H1 (cell line): Measurements from ENCODE around the gene PDXDC1. TPM values are rescaled to one million over a fixed set of nuclear protein-coding genes. Genes with fewer than 3 reads are reported as not detected.
"Not testable (repeated sequence)": the region's sequence is repeated elsewhere in the genome, so short reads cannot be mapped to it uniquely, and the experiment has no call there.

ENCODE experiments used
- CTCF ChIA-PET: fragments of 300-600 bp; sonication (Branson Sonifier 250); formaldehyde crosslinking; loops from one replicate; lab custom pipeline; 2021; ENCODE audit not compliant: partially characterized antibody; lab: Charles Lee
- POLR2A ChIA-PET: fragments of 300-600 bp; sonication (Branson Sonifier 250); formaldehyde crosslinking; loops from one replicate; lab custom pipeline; 2021; ENCODE audit warnings: inconsistent platforms; ENCODE audit not compliant: partially characterized antibody; lab: Charles Lee
- DNase-seq, 2 experiments: peaks; one replicate each; pipeline versions ENCODE4 v3.0.0 to v3.0.0-alpha.2; 2010 to 2022; ENCODE audit warnings: low spot score in 2 of 2, low read depth in 1 of 2, mixed read lengths in 1 of 2
- FAIRE-seq: peaks from 2 replicates; lab custom pipeline; 2011; peaks lifted over from hg19 to GRCh38; lab: Jason Lieb, UNC
- H2AFZ ChIP-seq: 2 replicates; pipeline ENCODE4 v1.8.1; 2012; ENCODE audit warnings: low read length, inconsistent platforms
- H2AK5ac ChIP-seq: 2 replicates; pipeline ENCODE4 v1.6.1; 2013; ENCODE audit warnings: low read depth, low read length
- H2BK120ac ChIP-seq: replicated peaks from 2 replicates; pipeline ENCODE3; 2013; ENCODE audit warnings: low read depth, low read length, inconsistent platforms
- H2BK12ac ChIP-seq: 2 replicates; pipeline ENCODE4 v1.6.1; 2013; ENCODE audit warnings: low read depth, low read length
- H2BK15ac ChIP-seq: 2 replicates; pipeline ENCODE4 v1.6.1; 2013; ENCODE audit warnings: low read length
- H2BK20ac ChIP-seq: 2 replicates; pipeline ENCODE4 v1.6.1; 2013; ENCODE audit warnings: low read length
- H2BK5ac ChIP-seq: 2 replicates; pipeline ENCODE4 v1.6.1; 2013; ENCODE audit warnings: low read depth, low read length
- H3K14ac ChIP-seq: 2 replicates; pipeline ENCODE4 v1.6.1; 2013; ENCODE audit warnings: inconsistent platforms; ENCODE audit not compliant: insufficient read length
- H3K18ac ChIP-seq: 2 replicates; pipeline ENCODE4 v1.6.1; 2013; ENCODE audit warnings: low read length; ENCODE audit errors: extremely low read depth
- H3K23ac ChIP-seq: 2 replicates; pipeline ENCODE4 v1.6.1; 2013; ENCODE audit warnings: inconsistent platforms; ENCODE audit not compliant: insufficient read length
- H3K23me2 ChIP-seq: 2 replicates; pipeline ENCODE4 v1.6.1; 2013; ENCODE audit warnings: low read depth, low read length
- H3K27ac ChIP-seq: 2 replicates; pipeline ENCODE4 v1.6.1; 2011; ENCODE audit warnings: low read depth, low read length, inconsistent platforms
- H3K27me3 ChIP-seq, 4 experiments: replicated peaks in 1 of 4; 1 replicate in 1 of 4; 2 replicates in 3 of 4; pipeline versions ENCODE4 v1.6.1 to v1.8.1; 2011 to 2013; ENCODE audit warnings: low read length in 3 of 4, mild to moderate bottlenecking in 3 of 4, inconsistent platforms in 2 of 4, mixed read lengths in 2 of 4, moderate library complexity in 1 of 4; ENCODE audit not compliant: control insufficient read depth in 3 of 4, insufficient read depth in 3 of 4; ENCODE audit errors: extremely low read depth in 1 of 4
- H3K36me3 ChIP-seq, 4 experiments: 2 replicates each; pipeline versions ENCODE4 v1.6.1 to v1.8.1; 2011 to 2013; ENCODE audit warnings: mild to moderate bottlenecking in 4 of 4, low read length in 3 of 4, moderate library complexity in 2 of 4, control low read depth in 1 of 4, inconsistent platforms in 1 of 4; ENCODE audit not compliant: insufficient read depth in 4 of 4, control insufficient read depth in 2 of 4
- H3K4ac ChIP-seq: replicated peaks from 2 replicates; pipeline ENCODE3; 2013; ENCODE audit warnings: low read length, low read depth, mixed read lengths, inconsistent platforms; ENCODE audit not compliant: insufficient read length
- H3K4me1 ChIP-seq, 4 experiments: replicated peaks in 1 of 4; 1 replicate in 1 of 4; 2 replicates in 3 of 4; pipeline versions ENCODE4 v1.6.1 to v1.8.1; 2011 to 2013; ENCODE audit warnings: low read length in 3 of 4, inconsistent platforms in 2 of 4, mixed read lengths in 1 of 4; ENCODE audit not compliant: insufficient read depth in 4 of 4, control insufficient read depth in 3 of 4
- H3K4me2 ChIP-seq, 2 experiments: 2 replicates each; pipeline versions ENCODE4 v1.6.1 to v1.8.1; 2011 to 2013; ENCODE audit warnings: low read depth in 2 of 2, low read length in 2 of 2, control low read depth in 1 of 2, inconsistent platforms in 1 of 2, mild to moderate bottlenecking in 1 of 2; ENCODE audit not compliant: insufficient read depth in 1 of 2
- H3K4me3 ChIP-seq, 4 experiments: fragments of 200-600, 300-600 bp in 1 of 4; sonication (generic), shearing (Covaris generic), sonication (Bioruptor Twin) in 1 of 4; 2 replicates each; pipeline versions ENCODE4 v1.5.1 to v1.8.1; 2011 to 2016; ENCODE audit warnings: low read length in 4 of 4, low read depth in 3 of 4, control low read depth in 2 of 4, inconsistent platforms in 2 of 4, mild to moderate bottlenecking in 2 of 4, mixed read lengths in 1 of 4, moderate library complexity in 1 of 4; ENCODE audit not compliant: insufficient read depth in 2 of 4; ENCODE audit errors: extremely low read depth in 1 of 4
- H3K56ac ChIP-seq: replicated peaks from 2 replicates; pipeline ENCODE3; 2013; ENCODE audit warnings: low read depth, mild to moderate bottlenecking, mixed read lengths, low read length, inconsistent platforms; ENCODE audit not compliant: insufficient read length
- H3K79me1 ChIP-seq: 2 replicates; pipeline ENCODE4 v1.6.1; 2013; ENCODE audit warnings: low read depth, low read length, control low read depth
- H3K79me2 ChIP-seq, 2 experiments: 2 replicates each; pipeline versions ENCODE4 v1.6.1 to v1.8.1; 2012 to 2013; ENCODE audit warnings: low read length in 2 of 2, mild to moderate bottlenecking in 2 of 2, inconsistent platforms in 1 of 2; ENCODE audit not compliant: insufficient read depth in 2 of 2, control insufficient read depth in 1 of 2
- H3K9ac ChIP-seq, 4 experiments: replicated peaks in 1 of 4; 1 replicate in 1 of 4; 2 replicates in 3 of 4; pipeline versions ENCODE4 v1.6.1 to v1.8.1; 2011 to 2013; ENCODE audit warnings: low read depth in 3 of 4, low read length in 3 of 4, control low read depth in 2 of 4, mild to moderate bottlenecking in 2 of 4, moderate library complexity in 2 of 4, inconsistent platforms in 1 of 4; ENCODE audit errors: extremely low read depth in 1 of 4
- H3K9me3 ChIP-seq, 2 experiments: 2 replicates each; pipeline versions ENCODE4 v1.6.1 to v1.8.1; 2012 to 2013; ENCODE audit warnings: mild to moderate bottlenecking in 2 of 2, moderate library complexity in 2 of 2, control low read depth in 1 of 2, inconsistent platforms in 1 of 2, low read depth in 1 of 2, low read length in 1 of 2, mixed read lengths in 1 of 2; ENCODE audit not compliant: insufficient read depth in 2 of 2
- H4K20me1 ChIP-seq, 2 experiments: replicated peaks in 1 of 2; 2 replicates each; pipeline versions ENCODE3 to v1.8.1; 2011 to 2013; ENCODE audit warnings: inconsistent platforms in 2 of 2, low read length in 2 of 2, mild to moderate bottlenecking in 1 of 2; ENCODE audit not compliant: insufficient read depth in 2 of 2, control insufficient read depth in 1 of 2
- H4K5ac ChIP-seq: 2 replicates; pipeline ENCODE4 v1.6.1; 2013; ENCODE audit warnings: low read length, low read depth, mixed read lengths, inconsistent platforms; ENCODE audit not compliant: insufficient read length
- H4K8ac ChIP-seq: 2 replicates; pipeline ENCODE4 v1.8.0; 2013; ENCODE audit warnings: mild to moderate bottlenecking, moderate library complexity, low read length, inconsistent platforms; ENCODE audit not compliant: insufficient read depth; ENCODE audit errors: extremely low read depth
- H4K91ac ChIP-seq: replicated peaks from 2 replicates; pipeline ENCODE3; 2013; ENCODE audit warnings: low read length, mixed read lengths, inconsistent platforms; ENCODE audit not compliant: insufficient read length
- WGBS, 2 experiments: shearing (Covaris generic) in 1 of 2; methylation state at CpG; one replicate each; pipeline versions ENCODE4 v1.1.6 to v1.1.7; 2013 to 2015; ENCODE audit warnings: low lambda C conversion rate in 2 of 2, mixed read lengths in 2 of 2, inconsistent platforms in 1 of 2, low coverage in 1 of 2, missing lambda C conversion rate in 1 of 2; ENCODE audit not compliant: insufficient replicate concordance in 2 of 2, insufficient coverage in 1 of 2, insufficient read length in 1 of 2; ENCODE audit errors: extremely low coverage in 1 of 2, missing lambda C conversion rate in 1 of 2; 5-methylcytosine and 5-hydroxymethylcytosine counted together
- polyA plus RNA-seq, 7 experiments: library from polyadenylated mRNA; depleted of rRNA in 3 of 7; stranded (reverse) in 5 of 7; unstranded in 2 of 7; fragments of >200 nt in 5 of 7; fragments of 200-250 nt in 2 of 7; gene quantifications; 1 replicate in 5 of 7; 2 replicates in 1 of 7; 4 replicates in 1 of 7; pipeline versions ENCODE4 v1.2.1 to v1.2.3, GENCODE V29; 2011 to 2013; ENCODE audit warnings: missing spikeins in 2 of 7, mixed read lengths in 2 of 7
- total RNA-seq: library from RNA; stranded (reverse); fragmentation: NEBNext Ultra II Directional; extraction: Animal tissue kit (Norgen Biotek cat#: 25700); gene quantifications from 2 replicates; pipeline ENCODE4 v1.2.1, GENCODE V29; 2021

PDXDC1 gene
- total and polyA plus RNA-seq, 2 of the 8 experiments (the other 6 are each of a cell fraction or from before 2014, with no cell fraction given), result 56.6 to 118 TPM

DNA sequence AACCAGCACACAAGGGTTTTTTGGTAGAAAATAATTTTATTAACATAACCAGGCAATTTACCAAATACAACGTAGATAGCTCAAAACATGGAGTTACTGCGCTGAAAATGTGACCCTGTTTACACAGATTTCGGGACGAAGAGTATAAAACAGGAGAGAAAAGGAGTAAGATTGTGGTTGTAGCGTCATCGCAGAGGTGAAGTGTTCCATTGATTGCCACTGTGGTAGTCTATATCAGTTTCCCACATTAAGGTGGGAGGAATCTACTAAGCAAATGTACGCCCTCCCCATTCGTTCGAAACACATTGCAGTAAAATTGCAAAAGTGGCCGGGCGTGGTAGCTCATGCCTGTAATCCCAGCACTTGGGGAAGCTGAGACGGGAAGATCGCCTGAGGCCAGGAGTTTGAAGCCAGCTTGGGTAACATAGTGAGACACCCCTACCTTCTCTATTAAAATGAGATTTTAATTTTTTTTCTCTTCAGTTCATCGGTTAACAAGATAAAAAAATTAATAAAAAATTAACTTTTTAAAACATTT lies 972 bp upstream of the PDXDC1 start:
- H3K4me1 ChIP-seq, H3K79me1 ChIP-seq, H3K27me3 ChIP-seq, H2BK120ac ChIP-seq, H4K91ac ChIP-seq, DNase-seq, H3K23me2 ChIP-seq, H2AK5ac ChIP-seq, H4K8ac ChIP-seq, POLR2A ChIA-PET, H2BK5ac ChIP-seq, CTCF ChIA-PET, H3K36me3 ChIP-seq, FAIRE-seq, H2BK12ac ChIP-seq, H2AFZ ChIP-seq, H3K9me3 ChIP-seq, H4K5ac ChIP-seq, H3K27ac ChIP-seq, H3K23ac ChIP-seq, H2BK20ac ChIP-seq, H3K56ac ChIP-seq, H2BK15ac ChIP-seq, H3K14ac ChIP-seq, H4K20me1 ChIP-seq, H3K4ac ChIP-seq, H3K18ac ChIP-seq, H3K9ac ChIP-seq: not testable (repeated sequence)
- H3K4me3 ChIP-seq, result peak overlapping the region; percentile 62 to 83 (median 75)
- WGBS, 2 experiments, result 78% methylated on average over 14 of the region's 14 CpGs; no CpG with 5 or more reads in 1 of the 2 experiments
- H3K79me2 ChIP-seq, result peaks cover 2 to 19% of the 10 kb centered on the region in 2 experiments; a peak in 3 of 4 replicates
- H3K4me2 ChIP-seq, result peak overlapping the region; percentile 86 to 99
